WI38 (cell line): ENCODE results near the gene DHX32.

ENCODE experiments used
- H3K4me3 ChIP-seq: 2 replicates; pipeline ENCODE4 v1.5.1; 2011; ENCODE audit warnings: low read depth, mild to moderate bottlenecking, control low read depth, low read length
- TF ChIP-seq, protein P1 (sequence below): IDR thresholded peaks from 2 replicates; pipeline ENCODE4 v1.5.1; 2012; ENCODE audit warnings: low read depth, mild to moderate bottlenecking, control low read depth, low read length

Gene DHX32

DNA sequence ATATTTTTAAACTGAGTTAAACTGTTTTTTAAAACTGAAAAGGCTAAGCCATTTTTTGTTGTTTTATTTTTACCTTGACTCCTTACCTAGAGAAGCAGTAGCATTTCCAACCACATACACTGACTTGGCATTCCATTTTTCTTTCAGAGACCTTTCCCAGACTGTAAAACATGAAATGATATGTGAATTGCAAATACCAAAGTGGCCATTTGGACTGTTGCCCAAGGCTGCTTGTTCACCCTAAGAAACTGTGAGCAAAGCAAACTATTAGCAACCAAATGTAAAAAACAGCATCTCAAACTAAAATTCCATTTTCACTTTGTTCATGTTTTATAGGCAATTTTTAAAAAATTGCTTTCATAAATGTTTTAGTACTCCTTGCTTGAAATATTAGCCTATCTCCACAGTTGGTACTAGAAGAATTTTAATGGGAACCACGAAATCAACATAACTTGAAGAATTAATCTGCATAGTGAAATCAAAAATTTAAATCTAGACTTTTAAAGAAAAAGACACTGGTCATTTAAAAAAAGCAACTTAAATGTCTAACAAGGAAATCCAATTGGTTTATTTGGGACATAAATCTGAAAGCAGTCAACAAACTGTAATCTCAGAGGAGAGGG, 68.9 kb downstream of the DHX32 start:
- no peak overlapping the region for H3K4me3 ChIP-seq
- TF ChIP-seq, protein P1, sequence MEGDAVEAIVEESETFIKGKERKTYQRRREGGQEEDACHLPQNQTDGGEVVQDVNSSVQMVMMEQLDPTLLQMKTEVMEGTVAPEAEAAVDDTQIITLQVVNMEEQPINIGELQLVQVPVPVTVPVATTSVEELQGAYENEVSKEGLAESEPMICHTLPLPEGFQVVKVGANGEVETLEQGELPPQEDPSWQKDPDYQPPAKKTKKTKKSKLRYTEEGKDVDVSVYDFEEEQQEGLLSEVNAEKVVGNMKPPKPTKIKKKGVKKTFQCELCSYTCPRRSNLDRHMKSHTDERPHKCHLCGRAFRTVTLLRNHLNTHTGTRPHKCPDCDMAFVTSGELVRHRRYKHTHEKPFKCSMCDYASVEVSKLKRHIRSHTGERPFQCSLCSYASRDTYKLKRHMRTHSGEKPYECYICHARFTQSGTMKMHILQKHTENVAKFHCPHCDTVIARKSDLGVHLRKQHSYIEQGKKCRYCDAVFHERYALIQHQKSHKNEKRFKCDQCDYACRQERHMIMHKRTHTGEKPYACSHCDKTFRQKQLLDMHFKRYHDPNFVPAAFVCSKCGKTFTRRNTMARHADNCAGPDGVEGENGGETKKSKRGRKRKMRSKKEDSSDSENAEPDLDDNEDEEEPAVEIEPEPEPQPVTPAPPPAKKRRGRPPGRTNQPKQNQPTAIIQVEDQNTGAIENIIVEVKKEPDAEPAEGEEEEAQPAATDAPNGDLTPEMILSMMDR: no peak

DNA sequence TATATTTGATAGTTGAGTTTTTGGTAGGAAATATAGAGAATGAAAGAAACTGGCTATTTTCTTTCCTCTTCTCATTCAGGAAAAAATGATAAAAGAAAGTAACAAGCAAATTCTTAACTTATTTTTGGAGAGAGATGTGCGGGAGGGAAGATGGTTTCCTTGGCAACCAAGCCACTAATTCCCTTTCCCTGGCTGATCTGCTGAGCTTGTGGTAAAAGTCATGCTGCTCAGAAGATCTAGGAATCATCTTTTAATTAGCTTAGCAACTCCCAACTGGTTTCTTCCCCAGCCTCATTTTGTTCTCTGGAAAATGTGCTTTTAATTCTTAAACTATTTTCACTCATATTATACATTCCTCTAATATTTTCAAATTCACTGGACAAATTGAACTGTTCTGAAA, 69.8 kb downstream of the DHX32 start:
- H3K4me3 ChIP-seq: no peak overlapping the region
- TF ChIP-seq, protein P1: no peak

DNA sequence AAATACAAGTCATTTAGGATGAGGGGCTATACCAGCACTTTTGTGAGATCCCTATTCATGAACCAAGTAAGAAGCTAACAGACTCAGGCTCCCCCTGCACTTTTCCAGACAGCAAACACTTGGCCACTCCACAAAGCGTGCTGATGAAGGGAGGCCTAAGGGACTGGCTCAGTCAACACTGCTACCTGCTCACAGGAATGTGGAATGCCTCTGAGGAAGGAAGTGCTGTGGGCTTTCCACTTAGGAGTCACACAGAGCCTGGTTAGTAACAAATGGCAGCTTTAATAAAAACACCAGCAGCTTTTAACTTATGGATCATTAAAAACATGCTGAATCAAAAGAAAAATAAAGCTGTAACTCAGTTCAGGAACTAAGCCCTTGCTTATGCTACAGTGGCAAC, 73.0 kb downstream of the DHX32 start:
- TF ChIP-seq, protein P1: no peak

DNA sequence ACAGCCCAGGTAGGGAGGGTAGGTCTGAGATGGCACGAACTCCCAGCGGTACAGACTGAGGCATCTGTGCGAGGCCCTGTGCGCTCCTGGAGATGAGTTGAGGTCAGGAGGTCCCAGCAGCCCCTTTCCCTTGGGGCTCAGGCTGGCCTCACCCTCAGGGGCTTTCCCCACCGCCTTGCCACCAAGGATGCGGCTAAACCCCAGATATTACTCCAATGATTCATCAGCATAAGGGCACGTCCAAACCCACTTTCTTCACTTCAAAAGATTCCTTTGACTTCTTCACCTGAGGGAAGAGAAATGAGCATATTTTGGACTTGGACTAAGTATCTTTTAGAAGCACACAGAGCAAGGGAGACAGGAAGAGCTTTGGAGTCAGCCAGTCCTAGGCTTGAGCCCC, 78.4 kb downstream of the DHX32 start:
- TF ChIP-seq, protein P1: no peak
- no peak overlapping the region for H3K4me3 ChIP-seq

More for the DNA sequence above, 73.0 kb downstream of the DHX32 start:
- H3K4me3 ChIP-seq: no peak overlapping the region

DNA sequence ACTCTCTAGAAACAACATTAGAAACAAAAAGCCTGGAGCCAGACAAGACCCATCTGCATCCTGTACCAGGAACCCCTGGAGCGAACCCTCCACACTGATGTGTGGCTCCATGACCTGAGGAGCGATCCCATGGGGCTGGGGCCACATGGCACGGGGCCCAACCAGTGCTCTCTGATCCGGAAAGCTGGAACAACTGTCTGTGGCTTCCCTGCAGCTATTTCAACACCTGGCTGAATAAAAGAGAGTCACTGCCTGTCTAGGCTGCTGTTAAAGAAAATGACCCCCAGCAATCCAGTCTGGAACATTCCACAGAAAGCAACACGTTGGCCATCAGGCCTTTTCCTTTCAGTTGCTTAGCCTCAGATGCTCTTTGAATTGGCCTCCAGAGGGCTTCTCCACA, 79.0 kb downstream of the DHX32 start:
- TF ChIP-seq, protein P1: no peak
- H3K4me3 ChIP-seq: no peak overlapping the region

DNA sequence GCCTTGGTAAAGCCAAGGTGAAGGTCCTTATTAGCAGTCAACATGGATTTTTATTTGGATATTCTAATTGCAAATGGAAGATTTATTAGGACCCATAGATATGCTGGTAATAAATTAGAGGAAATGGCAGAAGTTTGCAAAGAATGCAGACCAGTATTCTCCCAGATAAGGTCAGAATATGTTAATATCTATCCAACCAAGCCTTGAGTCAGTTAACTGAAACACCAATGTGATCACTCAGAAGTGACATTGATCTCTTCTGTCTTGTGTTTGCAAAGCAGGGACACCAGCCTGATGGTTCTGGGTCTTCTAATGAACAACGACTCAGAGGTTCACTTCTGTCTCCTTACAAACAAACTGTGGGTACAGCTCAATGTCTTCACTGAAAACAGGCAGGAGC, 79.5 kb downstream of the DHX32 start:
- TF ChIP-seq, protein P1: no peak
- H3K4me3 ChIP-seq: no peak overlapping the region

DNA sequence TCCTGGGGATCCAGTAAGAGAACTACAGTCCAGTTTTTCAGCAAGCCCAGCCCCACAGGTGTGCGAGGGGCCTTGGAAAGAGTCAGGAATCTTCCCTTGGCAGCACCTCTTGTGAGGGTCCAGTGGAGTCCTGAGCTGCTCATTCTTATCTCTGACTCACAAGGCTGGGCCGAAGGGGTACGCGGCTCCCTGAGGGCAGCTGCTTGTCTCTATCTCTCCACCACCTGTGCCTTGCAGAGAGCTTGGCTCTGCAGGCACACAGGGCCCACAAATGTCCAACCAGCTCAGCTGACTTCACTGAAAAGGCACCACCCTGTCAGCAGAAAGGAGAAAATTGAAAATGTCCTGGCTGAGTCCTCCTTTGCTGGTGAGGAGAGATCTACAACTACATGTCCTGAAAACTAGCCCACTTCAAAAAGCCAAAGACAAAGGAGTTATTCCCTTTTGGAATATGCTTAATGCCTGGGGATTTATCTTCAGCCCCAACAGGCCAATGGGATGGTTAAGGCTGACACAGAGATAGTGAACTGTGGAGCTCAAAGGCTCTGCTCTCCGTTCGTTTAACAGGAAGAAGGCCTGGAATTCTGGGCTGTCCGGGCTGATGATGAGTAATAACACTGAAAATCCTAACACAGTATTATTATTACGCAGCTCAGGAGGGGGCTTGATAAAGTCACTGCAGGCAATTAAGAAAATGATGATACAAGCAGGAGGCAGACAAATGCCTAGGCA, 81.5 kb downstream of the DHX32 start:
- no peak overlapping the region for H3K4me3 ChIP-seq
- TF ChIP-seq, protein P1: no peak
